Panc1 (cell line): ENCODE data around the gene TBX2. TPM values are rescaled to one million over a fixed set of nuclear protein-coding genes. Genes with fewer than 3 reads are reported as not detected.

Experiments used
- ATAC-seq: fragments of 200-7000 bp; cut with Tn5 transposase; 2 replicates; pipeline ENCODE4 v1.9.1; 2020; ENCODE audit warnings: mild to moderate bottlenecking, moderate library complexity
- BruUV-seq: library from RNA; stranded (reverse); fragments of 400-500 nt; replicated peaks from 2 replicates; lab custom pipeline; 2021; lab: Mats Ljungman, UMichigan
- CTCF ChIA-PET: fragments of 300-600 bp; sonication (Branson Sonifier 250); formaldehyde crosslinking; loops from one replicate; lab custom pipeline; 2022; ENCODE audit warnings: antibody characterized with exemption; lab: Charles Lee
- POLR2A ChIA-PET: fragments of 300-600 bp; sonication (Branson Sonifier 250); formaldehyde crosslinking; loops from one replicate; lab custom pipeline; 2022; ENCODE audit warnings: antibody characterized with exemption; lab: Charles Lee
- DNase-seq: peaks from one replicate; pipeline ENCODE4 v3.0.0-alpha.2; 2010; ENCODE audit warnings: low read depth, low spot score
- H3K27ac ChIP-seq: 2 replicates; pipeline ENCODE4 v1.5.1; 2011; ENCODE audit warnings: mild to moderate bottlenecking, low read length, inconsistent platforms
- H3K27me3 ChIP-seq: fragments of 200-500 bp; sonication (Bioruptor generic); 2 replicates; pipeline ENCODE4 v1.6.0; 2014; ENCODE audit warnings: low read length, inconsistent platforms; ENCODE audit not compliant: control insufficient read depth, insufficient read depth
- H3K36me3 ChIP-seq: fragments of 200-500 bp; sonication (Bioruptor generic); 2 replicates; pipeline ENCODE4 v1.5.1; 2014; ENCODE audit warnings: inconsistent platforms, mild to moderate bottlenecking, low read length, moderate library complexity; ENCODE audit not compliant: control insufficient read depth, insufficient read depth
- H3K4me1 ChIP-seq: 2 replicates; pipeline ENCODE4 v1.5.1; 2011; ENCODE audit warnings: inconsistent platforms, mild to moderate bottlenecking, low read length, moderate library complexity; ENCODE audit not compliant: control insufficient read depth, insufficient read depth
- H3K4me3 ChIP-seq, 2 experiments: 2 replicates each; pipeline ENCODE4 v1.5.1; 2011 to 2012; ENCODE audit warnings: low read depth in 2 of 2, low read length in 2 of 2, mild to moderate bottlenecking in 2 of 2, inconsistent platforms in 1 of 2, moderate library complexity in 1 of 2
- H3K9me3 ChIP-seq: fragments of 200-500 bp; sonication (Bioruptor generic); 2 replicates; pipeline ENCODE4 v1.5.1; 2014; ENCODE audit warnings: low read depth, mild to moderate bottlenecking, inconsistent platforms, low read length, moderate library complexity; ENCODE audit not compliant: control insufficient read depth, insufficient read depth
- POLR2AphosphoS5 ChIP-seq: IDR thresholded peaks from 2 replicates; pipeline ENCODE4 v1.6.1; 2012; ENCODE audit warnings: mild to moderate bottlenecking, low read depth, low read length, moderate library complexity
- REST ChIP-seq, 2 experiments: IDR thresholded peaks; 2 replicates each; pipeline ENCODE4 v1.6.1; 2011 to 2012; ENCODE audit warnings: low read depth in 2 of 2, control low read depth in 1 of 2, low read length in 1 of 2, mild to moderate bottlenecking in 1 of 2, moderate library complexity in 1 of 2; ENCODE audit not compliant: insufficient read depth in 1 of 2
- SIN3A ChIP-seq: IDR thresholded peaks from 2 replicates; pipeline ENCODE4 v1.6.1; 2012; ENCODE audit warnings: low read depth, mild to moderate bottlenecking, low read length, moderate library complexity, borderline replicate concordance; ENCODE audit not compliant: insufficient read depth
- in situ Hi-C: cut with HindIII; loops from 2 replicates; pipeline ENCODE4 v1.10.0; 2016; ENCODE audit warnings: low sequenced_read_pairs, low pct_unique_long_range_greater_than_20kb
- intact Hi-C: fragments of 100-400 bp; cut with micrococcal nuclease; formaldehyde crosslinking; loops from one replicate; pipeline ENCODE4 v1.10.0; 2022; ENCODE audit not compliant: unreplicated experiment
- total RNA-seq: library from RNA; stranded (reverse); gene quantifications from one replicate; pipeline ENCODE4 v1.2.1, GENCODE V29; 2021; ENCODE audit not compliant: unreplicated experiment
- TF ChIP-seq, protein P1 (sequence below): fragments of 450-650 bp; IDR thresholded peaks from 2 replicates; pipeline ENCODE4 v1.5.1; 2017; ENCODE audit warnings: mild to moderate bottlenecking

The TBX2 gene
- total RNA-seq, 1 experiment from 2014 or later, result 35.6 TPM

- no peak for ATAC-seq
- no peak overlapping the region for H3K4me3 ChIP-seq
- no peaks in the 10 kb centered on the region; the same call in 1 of the 2 replicates for H3K27me3 ChIP-seq
- no TSS peak for BruUV-seq
- no peak for DNase-seq
- in situ Hi-C loops, result no loop called here
- TF ChIP-seq, protein P1, sequence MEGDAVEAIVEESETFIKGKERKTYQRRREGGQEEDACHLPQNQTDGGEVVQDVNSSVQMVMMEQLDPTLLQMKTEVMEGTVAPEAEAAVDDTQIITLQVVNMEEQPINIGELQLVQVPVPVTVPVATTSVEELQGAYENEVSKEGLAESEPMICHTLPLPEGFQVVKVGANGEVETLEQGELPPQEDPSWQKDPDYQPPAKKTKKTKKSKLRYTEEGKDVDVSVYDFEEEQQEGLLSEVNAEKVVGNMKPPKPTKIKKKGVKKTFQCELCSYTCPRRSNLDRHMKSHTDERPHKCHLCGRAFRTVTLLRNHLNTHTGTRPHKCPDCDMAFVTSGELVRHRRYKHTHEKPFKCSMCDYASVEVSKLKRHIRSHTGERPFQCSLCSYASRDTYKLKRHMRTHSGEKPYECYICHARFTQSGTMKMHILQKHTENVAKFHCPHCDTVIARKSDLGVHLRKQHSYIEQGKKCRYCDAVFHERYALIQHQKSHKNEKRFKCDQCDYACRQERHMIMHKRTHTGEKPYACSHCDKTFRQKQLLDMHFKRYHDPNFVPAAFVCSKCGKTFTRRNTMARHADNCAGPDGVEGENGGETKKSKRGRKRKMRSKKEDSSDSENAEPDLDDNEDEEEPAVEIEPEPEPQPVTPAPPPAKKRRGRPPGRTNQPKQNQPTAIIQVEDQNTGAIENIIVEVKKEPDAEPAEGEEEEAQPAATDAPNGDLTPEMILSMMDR, result no peak
- TF ChIP-seq POLR2AphosphoS5 (no peak), REST (IDR thresholded peaks at IDR 0.05; ENCODE audit: insufficient read depth in 1 of 2, low read depth in 2 of 2, low read length in 1 of 2) (no peak), SIN3A (no peak)
- CTCF ChIA-PET, result no interaction called here
- H3K9me3 ChIP-seq, result no peaks in the 10 kb centered on the region
- H3K4me1 ChIP-seq, result no peaks in the 10 kb centered on the region
- intact Hi-C loops, result no loop called here
- POLR2A ChIA-PET, result no interaction called here
- H3K36me3 ChIP-seq, result no peaks in the 10 kb centered on the region
- no peak overlapping the region for H3K27ac ChIP-seq
These were observed 23.2 kb downstream of the TBX2 start for GRCh38 chr17:61422869-61423268.

GRCh38 chr17:61423967-61424649 is 24.5 kb downstream of the TBX2 start:
- DNase-seq, result no peak
- Histone ChIP-seq H3K4me1 (no peaks in the 10 kb centered on the region), H3K9me3 (no peaks in the 10 kb centered on the region), H3K27me3 (no peaks in the 10 kb centered on the region; the same call in 1 of the 2 replicates), H3K27ac (no peak overlapping the region), H3K4me3 (no peak overlapping the region), H3K36me3 (no peaks in the 10 kb centered on the region)
- ChIA-PET POLR2A (no interaction called here), CTCF (interaction anchor here (0.5 kb wide), 1 partner anchor 75 kb away, joined by 3 read pairs; no protein-coding TSS in a partner anchor)
- TF ChIP-seq SIN3A (no peak), POLR2AphosphoS5 (no peak)
- BruUV-seq, result no TSS peak
- intact Hi-C loops (no loop called here), in situ Hi-C loops (no loop called here)
- no peak for ATAC-seq

- Histone ChIP-seq H3K36me3 (no peaks in the 10 kb centered on the region), H3K4me1 (no peaks in the 10 kb centered on the region), H3K27me3 (no peaks in the 10 kb centered on the region; the same call in 1 of the 2 replicates), H3K27ac (no peak overlapping the region), H3K9me3 (no peaks in the 10 kb centered on the region), H3K4me3 (no peak overlapping the region)
- TF ChIP-seq POLR2AphosphoS5, result no peak
- TF ChIP-seq, protein P1, result peak; percentile 60
- ChIA-PET CTCF (interaction anchor here (0.8 kb wide), 1 partner anchor 111 kb away, joined by 4 read pairs; no protein-coding TSS in a partner anchor), POLR2A (no interaction called here)
- ATAC-seq (peak; percentile 83), DNase-seq (no peak)
- in situ Hi-C loops, result no loop called here
- intact Hi-C loops, result no loop called here
- BruUV-seq, result no TSS peak
These were observed 26.2 kb downstream of the TBX2 start for GRCh38 chr17:61425682-61426481.
